IgD-negative memory B cell (primary cell): ENCODE results near the gene EHBP1L1. TPM values are rescaled to one million over a fixed set of nuclear protein-coding genes. Genes with fewer than 3 reads are reported as not detected.

ENCODE experiments used
- H3K27ac Mint-ChIP-seq, 3 donors: one replicate each; pipeline ENCODE4 v1.8.0; 2020 to 2022; ENCODE audit warnings: mild to moderate bottlenecking in 3 of 3, mixed read lengths in 3 of 3, moderate library complexity in 1 of 3
- H3K27me3 Mint-ChIP-seq: one replicate; pipeline ENCODE4 v1.8.0; 2021; ENCODE audit warnings: mixed read lengths
- H3K36me3 Mint-ChIP-seq: one replicate; pipeline ENCODE4 v1.8.0; 2020; ENCODE audit warnings: mild to moderate bottlenecking, mixed read lengths
- H3K4me1 Mint-ChIP-seq, 3 donors: one replicate each; pipeline ENCODE4 v1.8.0; 2020 to 2022; ENCODE audit warnings: mixed read lengths in 3 of 3, mild to moderate bottlenecking in 1 of 3
- H3K4me3 Mint-ChIP-seq, 4 donors: one replicate each; pipeline ENCODE4 v1.8.0; 2020 to 2022; ENCODE audit warnings: mild to moderate bottlenecking in 4 of 4, mixed read lengths in 4 of 4, moderate library complexity in 3 of 4
- H3K9me3 Mint-ChIP-seq, 3 donors: one replicate each; pipeline ENCODE4 v1.8.0; 2020 to 2021; ENCODE audit warnings: mixed read lengths in 3 of 3, mild to moderate bottlenecking in 1 of 3
- polyA plus RNA-seq: library from polyadenylated mRNA; unstranded; fragments of 300-500 nt; fragmentation: Illumina TruSeq; gene quantifications from one replicate; pipeline ENCODE4 v1.2.3, GENCODE V29; 2021

EHBP1L1 gene
- polyA plus RNA-seq, 1 donor from 2014 or later = 16.1 TPM

- Mint-ChIP-seq H3K4me1 (peaks cover 21 to 36% (median 26%) of the 10 kb centered on the region in 3 donors), H3K9me3 (no peaks in the 10 kb centered on the region), H3K36me3 (no peaks in the 10 kb centered on the region), H3K27me3 (peaks cover 2% of the 10 kb centered on the region), H3K27ac (peak overlapping the region; percentile 92 to 99 (median 97)), H3K4me3 (peak overlapping the region; percentile 92 to 97 (median 95))
Measured at GRCh38 chr11:65576232-65576866, 496 bp downstream of the EHBP1L1 start.

- peaks cover 13 to 29% (median 19%) of the 10 kb centered on the region in 3 donors for H3K4me1 Mint-ChIP-seq
- peak overlapping the region; percentile 92 to 99 (median 97) for H3K27ac Mint-ChIP-seq
- peaks cover 2% of the 10 kb centered on the region for H3K27me3 Mint-ChIP-seq
- H3K9me3 Mint-ChIP-seq = no peaks in the 10 kb centered on the region
- peak overlapping the region; percentile 92 to 97 (median 95) for H3K4me3 Mint-ChIP-seq
- H3K36me3 Mint-ChIP-seq = no peaks in the 10 kb centered on the region
Measured at GRCh38 chr11:65576867-65577755, 1.3 kb downstream of the EHBP1L1 start.

GRCh38 chr11:65577756-65578109 is 1.9 kb downstream of the EHBP1L1 start:
- Mint-ChIP-seq H3K4me3 (peak overlapping the region; percentile 86 to 97 (median 94)), H3K9me3 (no peaks in the 10 kb centered on the region), H3K4me1 (peaks cover 12 to 31% (median 18%) of the 10 kb centered on the region in 3 donors)

GRCh38 chr11:65578134-65578533 is 2.3 kb downstream of the EHBP1L1 start:
- Mint-ChIP-seq H3K27ac (peak overlapping the region; percentile 92 to 99 (median 97)), H3K4me1 (peaks cover 10 to 33% (median 18%) of the 10 kb centered on the region in 3 donors), H3K27me3 (peaks cover 2% of the 10 kb centered on the region), H3K4me3 (peak overlapping the region; percentile 68 to 97 (median 89)), H3K9me3 (no peaks in the 10 kb centered on the region), H3K36me3 (no peaks in the 10 kb centered on the region)

More at GRCh38 chr11:65577756-65578109, 1.9 kb downstream of the EHBP1L1 start:
- H3K27ac Mint-ChIP-seq = peak overlapping the region; percentile 92 to 99 (median 97)
- peaks cover 2% of the 10 kb centered on the region for H3K27me3 Mint-ChIP-seq
- no peaks in the 10 kb centered on the region for H3K36me3 Mint-ChIP-seq

GRCh38 chr11:65578667-65579066 is 2.8 kb downstream of the EHBP1L1 start:
- H3K4me3 Mint-ChIP-seq = peak overlapping the region in 3 of 4 donors; percentile 45 to 97 (median 68)
- no peaks in the 10 kb centered on the region for H3K9me3 Mint-ChIP-seq
- peaks cover 10 to 32% (median 18%) of the 10 kb centered on the region in 3 donors for H3K4me1 Mint-ChIP-seq
- no peaks in the 10 kb centered on the region for H3K36me3 Mint-ChIP-seq
- H3K27ac Mint-ChIP-seq = peak overlapping the region; percentile 92 to 99 (median 97)
- peaks cover 2% of the 10 kb centered on the region for H3K27me3 Mint-ChIP-seq

GRCh38 chr11:65579291-65579690 is 3.4 kb downstream of the EHBP1L1 start:
- no peaks in the 10 kb centered on the region for H3K9me3 Mint-ChIP-seq
- peak overlapping the region in 1 of 3 donors; percentile 16 for H3K27ac Mint-ChIP-seq
- H3K4me3 Mint-ChIP-seq = peak overlapping the region in 3 of 4 donors; percentile 23 to 68 (median 55)
- peaks cover 9 to 28% (median 18%) of the 10 kb centered on the region in 3 donors for H3K4me1 Mint-ChIP-seq
- no peaks in the 10 kb centered on the region for H3K36me3 Mint-ChIP-seq
- H3K27me3 Mint-ChIP-seq = no peaks in the 10 kb centered on the region

GRCh38 chr11:65580031-65580692 is 4.3 kb downstream of the EHBP1L1 start:
- H3K4me3 Mint-ChIP-seq = peak overlapping the region in 1 of 4 donors; percentile 40
- H3K27ac Mint-ChIP-seq = no peak overlapping the region
- H3K27me3 Mint-ChIP-seq = no peaks in the 10 kb centered on the region
- H3K36me3 Mint-ChIP-seq = no peaks in the 10 kb centered on the region
- peaks cover 9 to 23% (median 16%) of the 10 kb centered on the region in 3 donors for H3K4me1 Mint-ChIP-seq
- no peaks in the 10 kb centered on the region for H3K9me3 Mint-ChIP-seq

- no peaks in the 10 kb centered on the region for H3K27me3 Mint-ChIP-seq
- H3K4me1 Mint-ChIP-seq = peaks cover 9 to 18% (median 15%) of the 10 kb centered on the region in 3 donors
- H3K4me3 Mint-ChIP-seq = peak overlapping the region in 2 of 4 donors; percentile 21 to 40
- no peaks in the 10 kb centered on the region for H3K9me3 Mint-ChIP-seq
- no peaks in the 10 kb centered on the region for H3K36me3 Mint-ChIP-seq
- H3K27ac Mint-ChIP-seq = peak overlapping the region in 1 of 3 donors; percentile 76
Measured at GRCh38 chr11:65580756-65581155, 4.9 kb downstream of the EHBP1L1 start.

GRCh38 chr11:65581928-65582327 is 6.1 kb downstream of the EHBP1L1 start:
- H3K4me1 Mint-ChIP-seq = peaks cover 13 to 21% (median 18%) of the 10 kb centered on the region in 3 donors
- no peaks in the 10 kb centered on the region for H3K27me3 Mint-ChIP-seq
- H3K4me3 Mint-ChIP-seq = no peak overlapping the region
- no peaks in the 10 kb centered on the region for H3K9me3 Mint-ChIP-seq
- H3K36me3 Mint-ChIP-seq = no peaks in the 10 kb centered on the region
- peak overlapping the region in 1 of 3 donors; percentile 78 for H3K27ac Mint-ChIP-seq

- Mint-ChIP-seq H3K4me3 (no peak overlapping the region), H3K36me3 (no peaks in the 10 kb centered on the region)
Measured at GRCh38 chr11:65583589-65583988, 7.7 kb downstream of the EHBP1L1 start.

GRCh38 chr11:65584106-65584505 is 8.3 kb downstream of the EHBP1L1 start:
- Mint-ChIP-seq H3K4me1 (peaks cover 19 to 30% (median 26%) of the 10 kb centered on the region in 3 donors), H3K9me3 (no peaks in the 10 kb centered on the region), H3K27ac (peak overlapping the region in 1 of 3 donors; percentile 8), H3K27me3 (no peaks in the 10 kb centered on the region), H3K36me3 (no peaks in the 10 kb centered on the region), H3K4me3 (no peak overlapping the region)

More at GRCh38 chr11:65583589-65583988, 7.7 kb downstream of the EHBP1L1 start:
- H3K4me1 Mint-ChIP-seq = peaks cover 14 to 28% (median 24%) of the 10 kb centered on the region in 3 donors
- H3K27ac Mint-ChIP-seq = peak overlapping the region; percentile 72 to 80 (median 78)
- no peaks in the 10 kb centered on the region for H3K9me3 Mint-ChIP-seq
- H3K27me3 Mint-ChIP-seq = no peaks in the 10 kb centered on the region

GRCh38 chr11:65584723-65585171 is 8.9 kb downstream of the EHBP1L1 start:
- no peaks in the 10 kb centered on the region for H3K36me3 Mint-ChIP-seq
- no peak overlapping the region for H3K27ac Mint-ChIP-seq
- H3K4me1 Mint-ChIP-seq = peaks cover 21 to 30% (median 26%) of the 10 kb centered on the region in 3 donors
- no peaks in the 10 kb centered on the region for H3K9me3 Mint-ChIP-seq
- no peak overlapping the region for H3K4me3 Mint-ChIP-seq
- H3K27me3 Mint-ChIP-seq = no peaks in the 10 kb centered on the region

- Mint-ChIP-seq H3K27ac (peak overlapping the region; percentile 69 to 91 (median 91)), H3K4me1 (peaks cover 22 to 30% (median 26%) of the 10 kb centered on the region in 3 donors), H3K9me3 (no peaks in the 10 kb centered on the region), H3K4me3 (peak overlapping the region in 2 of 4 donors; percentile 35 to 36), H3K36me3 (no peaks in the 10 kb centered on the region), H3K27me3 (no peaks in the 10 kb centered on the region)
Measured at GRCh38 chr11:65585396-65586246, 9.8 kb downstream of the EHBP1L1 start.

GRCh38 chr11:65586247-65586630 is 10.4 kb downstream of the EHBP1L1 start:
- Mint-ChIP-seq H3K27me3 (no peaks in the 10 kb centered on the region), H3K36me3 (no peaks in the 10 kb centered on the region), H3K9me3 (no peaks in the 10 kb centered on the region), H3K4me3 (peak overlapping the region in 3 of 4 donors; percentile 35 to 38 (median 36)), H3K27ac (peak overlapping the region; percentile 69 to 91 (median 91)), H3K4me1 (peaks cover 22 to 30% (median 26%) of the 10 kb centered on the region in 3 donors)
